ENCODE measurements around the gene KLK13. TPM values are rescaled to one million over a fixed set of nuclear protein-coding genes. Genes with fewer than 3 reads are reported as not detected.

The KLK13 gene
- total and polyA plus RNA-seq, 2 of the 13 experiments (the other 11 are each of a cell fraction or from before 2014, with no cell fraction given), result 0.09 TPM; not detected in 1

- TF ChIP-seq DBP (CRISPR knock-in tag; IDR thresholded peaks at IDR 0.05; ENCODE audit: not compliant biosample characterization) (no peak), CHD4 (IDR thresholded peaks at IDR 0.05; ENCODE audit: borderline replicate concordance, low read length) (no peak), IRF1 (CRISPR knock-in tag; IDR thresholded peaks at IDR 0.05; ENCODE audit: low read depth) (no peak), DMAP1 (CRISPR knock-in tag; IDR thresholded peaks at IDR 0.05) (peak; percentile 91), ZNF773 (CRISPR knock-in tag; IDR thresholded peaks at IDR 0.05; ENCODE audit: borderline replicate concordance) (no peak), IRF9 (CRISPR knock-in tag; IDR thresholded peaks at IDR 0.05; ENCODE audit: borderline replicate concordance) (no peak), ZNF747 (CRISPR knock-in tag; IDR thresholded peaks at IDR 0.05; ENCODE audit: borderline replicate concordance) (peak; percentile 15; the same call in 1 of the 2 replicates), TBX2 (CRISPR knock-in tag; IDR thresholded peaks at IDR 0.05; ENCODE audit: borderline replicate concordance) (no peak; the same call in 1 of the 2 replicates), ATRX (CRISPR knock-in tag; IDR thresholded peaks at IDR 0.05; ENCODE audit: borderline replicate concordance) (no peak), PHB2 (IDR thresholded peaks at IDR 0.05; ENCODE audit: partially characterized antibody) (no peak)
- TF ChIP-seq, protein P1, sequence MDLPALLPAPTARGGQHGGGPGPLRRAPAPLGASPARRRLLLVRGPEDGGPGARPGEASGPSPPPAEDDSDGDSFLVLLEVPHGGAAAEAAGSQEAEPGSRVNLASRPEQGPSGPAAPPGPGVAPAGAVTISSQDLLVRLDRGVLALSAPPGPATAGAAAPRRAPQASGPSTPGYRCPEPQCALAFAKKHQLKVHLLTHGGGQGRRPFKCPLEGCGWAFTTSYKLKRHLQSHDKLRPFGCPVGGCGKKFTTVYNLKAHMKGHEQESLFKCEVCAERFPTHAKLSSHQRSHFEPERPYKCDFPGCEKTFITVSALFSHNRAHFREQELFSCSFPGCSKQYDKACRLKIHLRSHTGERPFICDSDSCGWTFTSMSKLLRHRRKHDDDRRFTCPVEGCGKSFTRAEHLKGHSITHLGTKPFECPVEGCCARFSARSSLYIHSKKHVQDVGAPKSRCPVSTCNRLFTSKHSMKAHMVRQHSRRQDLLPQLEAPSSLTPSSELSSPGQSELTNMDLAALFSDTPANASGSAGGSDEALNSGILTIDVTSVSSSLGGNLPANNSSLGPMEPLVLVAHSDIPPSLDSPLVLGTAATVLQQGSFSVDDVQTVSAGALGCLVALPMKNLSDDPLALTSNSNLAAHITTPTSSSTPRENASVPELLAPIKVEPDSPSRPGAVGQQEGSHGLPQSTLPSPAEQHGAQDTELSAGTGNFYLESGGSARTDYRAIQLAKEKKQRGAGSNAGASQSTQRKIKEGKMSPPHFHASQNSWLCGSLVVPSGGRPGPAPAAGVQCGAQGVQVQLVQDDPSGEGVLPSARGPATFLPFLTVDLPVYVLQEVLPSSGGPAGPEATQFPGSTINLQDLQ (CRISPR knock-in tag; IDR thresholded peaks at IDR 0.05), result no peak
Observed at GRCh38 chr19:51108066-51108804, 43.3 kb upstream of the KLK13 start, which contains the start of gene CTU1 (continued).
